Measurements from ENCODE around the gene P4HA1. TPM values are rescaled to one million over a fixed set of nuclear protein-coding genes. Genes with fewer than 3 reads are reported as not detected.

P4HA1 gene
- 99.2 and 293 TPM in 2 replicates for total RNA-seq (2011; cell fraction: chromatin; rRNA removed; ENCODE audit: low replicate concordance)
- total RNA-seq (2011; cell fraction: nucleolus; rRNA removed) = 97.4 and 123 TPM in 2 replicates
- total RNA-seq (2011; cell fraction: nucleoplasm; rRNA removed) = 210 and 247 TPM in 2 replicates
- total RNA-seq (2014; rRNA removed) (20.2 and 23.4 TPM in 2 replicates), total RNA-seq (2014; rRNA removed; fragmentation: Illumina TruSeq; extraction: Trizol) (39.5 and 41.2 TPM in 2 replicates), total RNA-seq (2015; rRNA removed; fragmentation: Illumina TruSeq; extraction: Trizol) (28.5 and 31.9 TPM in 2 replicates), total RNA-seq (2021) (23.9 and 27.2 TPM in 2 replicates), polyA plus RNA-seq (2011; rRNA removed) (149 and 177 TPM in 2 replicates), polyA plus RNA-seq (2014; fragmentation: Illumina TruSeq; extraction: Trizol) (24.6 and 30.3 TPM in 2 replicates), polyA plus RNA-seq (2014; fragmentation: Nextera tagmentation; extraction: Ambion mirVana) (10 to 100 TPM; 21.0 to 28.6 TPM), polyA plus RNA-seq (2014; rRNA removed) (20.2 and 23.1 TPM in 2 replicates), polyA minus RNA-seq (2011; rRNA and poly(A)+ RNA removed) (153 and 215 TPM in 2 replicates), Bru-seq, nascent RNA (percentile 84 among the genes with signal in this experiment), BruChase-seq, experiment 1, labeled RNA remaining after a 2-hour chase (percentile 82 among the genes with signal in this experiment), BruChase-seq, experiment 2, labeled RNA remaining after a 6-hour chase (percentile 80 among the genes with signal in this experiment)
- 21.1 and 78.8 TPM in 2 replicates for polyA plus RNA-seq (2011; cell fraction: cytosol; rRNA removed)
- 36.0 and 74.0 TPM in 2 replicates for polyA plus RNA-seq (2011; cell fraction: nucleus; rRNA removed)
- 43.9 and 45.3 TPM in 2 replicates for polyA plus RNA-seq (2012)
- polyA minus RNA-seq (2011; cell fraction: cytosol; rRNA and poly(A)+ RNA removed) = 47.5 and 48.9 TPM in 2 replicates
- polyA minus RNA-seq (2011; cell fraction: nucleus; rRNA and poly(A)+ RNA removed) = 39.4 and 94.5 TPM in 2 replicates
- long read RNA-seq, experiment 1, transcript P4HA1-203 (15 exons, 2,727 nt) = major isoform, 65 of 119 reads
- long read RNA-seq, experiment 1, transcript P4HA1-202 (15 exons, 2,727 nt) = minor isoform, 21 of 119 reads
- long read RNA-seq, experiment 1, partial matches to known transcripts = 15 of 119 reads
- long read RNA-seq, experiment 1, other reads (novel, unspliced or antisense) = 18 of 119 reads
- long read RNA-seq, experiment 2, transcript P4HA1-203 (15 exons, 2,727 nt) = major isoform, 8 of 37 reads
- long read RNA-seq, experiment 2, partial matches to known transcripts = 5 of 37 reads
- long read RNA-seq, experiment 2, other reads (novel, unspliced or antisense) = 20 of 37 reads
- long read RNA-seq, experiment 3, transcript P4HA1-203 (15 exons, 2,727 nt) = major isoform, 20 of 33 reads
- long read RNA-seq, experiment 3, partial matches to known transcripts = 3 of 33 reads
- long read RNA-seq, experiment 3, other reads (novel, unspliced or antisense) = 6 of 33 reads

- H3K79me2 ChIP-seq (ENCODE audit: control insufficient read depth, insufficient read depth, low read length) = peaks cover 49% of the 10 kb centered on the region
- no peaks in the 10 kb centered on the region for H3K9me1 ChIP-seq (ENCODE audit: control insufficient read depth, insufficient read depth, low read length)
- peaks cover 8% of the 10 kb centered on the region; the same call in 1 of the 2 replicates for H4K20me1 ChIP-seq (replicated peaks; ENCODE audit: control insufficient read depth, insufficient read depth, low read length)
- no TSS peak for BruUV-seq (replicated peaks)
- POLR2A ChIA-PET = interaction anchor here (0.6 to 7.5 kb wide), 43 partner anchors 10 to 836 kb away, joined by 3 to 112 read pairs (median 4); partner anchors contain the start of genes DNAJC9, ECD, FAM149B1 and NUDT13
- in situ Hi-C loops (cut with MboI) = no loop called here
- peak within 1 kb of the TSS; percentile 91 to 99 for H3K9ac ChIP-seq (ENCODE audit: insufficient read depth in 1 of 2, low read depth in 2 of 2, low read length in 2 of 2)
- H2AFZ ChIP-seq (ENCODE audit: low read depth, low read length) = peak within 1 kb of the TSS; percentile 82
- H3K9me3 ChIP-seq (replicated peaks; ENCODE audit: control insufficient read depth, insufficient read depth, low read depth, low read length) = no peaks in the 10 kb centered on the region
- CTCF ChIA-PET (ENCODE audit: low intra/inter-chr PET ratio) = interaction anchor here (0.6 to 2.7 kb wide), 2 partner anchors 14 to 62 kb away, joined by 3 to 18 read pairs; partner anchors contain the start of gene NUDT13
- H3K36me3 ChIP-seq (ENCODE audit: control insufficient read depth, insufficient read depth, low read length) = peaks cover under 1% of the 10 kb centered on the region; the same call in 2 of the 3 replicates
- no peaks in the 10 kb centered on the region for H3K27me3 ChIP-seq (ENCODE audit: control insufficient read depth in 2 of 2, insufficient read depth in 2 of 2, low read length in 2 of 2)
- DNase-seq (ENCODE audit: extremely low read depth in 1 of 4, low spot score in 3 of 4) (peak; percentile 99), FAIRE-seq (peak; percentile 84), ATAC-seq (peak; percentile 95)
- peak within 1 kb of the TSS; percentile 74 for H3K4me3 ChIP-seq
- H3K4me1 ChIP-seq (replicated peaks in 1 of 2; ENCODE audit: control insufficient read depth in 2 of 2, insufficient read depth in 2 of 2, low read length in 2 of 2) = peaks cover 9 to 12% of the 10 kb centered on the region in 2 experiments; a peak in 3 of 5 replicates
- H3K27ac ChIP-seq (ENCODE audit: extremely low read depth, low read depth, low read length) = peak within 1 kb of the TSS; percentile 90
- intact Hi-C loops (cut with micrococcal nuclease) = loop anchor here (1.0 to 5.0 kb wide), 4 partner anchors 14 to 151 kb away; partner anchors contain the start of genes DNAJC9, ECD, FAM149B1 and NUDT13
- H3K4me2 ChIP-seq (ENCODE audit: insufficient read depth, low read length) = peak within 1 kb of the TSS; percentile 82
- WGBS (ENCODE audit: insufficient coverage, low coverage, missing lambda C conversion rate) = under 1% methylated on average over 71 of the region's 75 CpGs
- peak; percentile 96 for TF ChIP-seq POLR2B (IDR thresholded peaks at IDR 0.05; ENCODE audit: low read depth, partially characterized antibody)
- TF ChIP-seq CREM (IDR thresholded peaks at IDR 0.05; ENCODE audit: low read depth) = peak; percentile 75
- peak; percentile 58; the same call in 1 of the 2 replicates for TF ChIP-seq ZSCAN29 (IDR thresholded peaks at IDR 0.05)
- TF ChIP-seq ZNF384 (IDR thresholded peaks at IDR 0.05; ENCODE audit: low read depth, low read length) = peak; percentile 43
- no peak for TF ChIP-seq ZKSCAN3 (CRISPR knock-in tag; IDR thresholded peaks at IDR 0.05)
- 0 out of 2 replicates have a peak, but pooled peaks have one; percentile 44 for TF ChIP-seq ZNF140 (CRISPR knock-in tag; IDR thresholded peaks at IDR 0.05)
- peak; percentile 78 for TF ChIP-seq SAP30 (IDR thresholded peaks at IDR 0.05; ENCODE audit: borderline replicate concordance, insufficient read depth, low read depth, low read length, poor library complexity, severe bottlenecking)
- TF ChIP-seq TOE1 (IDR thresholded peaks at IDR 0.05; ENCODE audit: borderline replicate concordance) = peak; percentile 66
- TF ChIP-seq TOE1 (CRISPR knock-in tag; IDR thresholded peaks at IDR 0.05; ENCODE audit: borderline replicate concordance, low read depth) = no peak
- TF ChIP-seq PRPF4 (IDR thresholded peaks at IDR 0.05; ENCODE audit: insufficient read depth, low read depth, low read length, poor library complexity, severe bottlenecking) = peak; percentile 97
- TF ChIP-seq EWSR1 (IDR thresholded peaks at IDR 0.05; ENCODE audit: borderline replicate concordance, low read depth, partially characterized antibody) = no peak
- no peak for TF ChIP-seq SRSF1 (IDR thresholded peaks at IDR 0.05; ENCODE audit: low read depth, low read length)
- no peak for TF ChIP-seq ELK1 (CRISPR knock-in tag; IDR thresholded peaks at IDR 0.05)
- TF ChIP-seq GTF2E2 (tag; IDR thresholded peaks at IDR 0.05) = no peak; the same call in 1 of the 2 replicates
Measured at GRCh38 chr10:73096449-73097304, at the start of gene P4HA1. Gene P4HA1 (minus strand): TSS chr10:73096866. CDS start chr10:73074883, 21,983 bp downstream.
